ENCODE results near the gene N4BP2.

- TF ChIP-seq POLR2A (IDR thresholded peaks at IDR 0.05; ENCODE audit: low read length), result no peak
- TF ChIP-seq GATA1 (IDR thresholded peaks at IDR 0.05; ENCODE audit: low read depth, low read length), result no peak
Observed at GRCh38 chr4:40140196-40140595, 83.5 kb downstream of the N4BP2 start.

Measured in erythroblast (primary cell).